NCI-H748 (cell line): Measurements from ENCODE around the gene EPS8L1.
"Not testable (repeated sequence)": the region's sequence is repeated elsewhere in the genome, so short reads cannot be mapped to it uniquely, and the experiment has no call there.

Source experiments
- DNase-seq: peaks from one replicate; lab custom pipeline; 2025; ENCODE audit not compliant: unreplicated experiment; lab: John Stamatoyannopoulos, UW

Gene EPS8L1

DNA sequence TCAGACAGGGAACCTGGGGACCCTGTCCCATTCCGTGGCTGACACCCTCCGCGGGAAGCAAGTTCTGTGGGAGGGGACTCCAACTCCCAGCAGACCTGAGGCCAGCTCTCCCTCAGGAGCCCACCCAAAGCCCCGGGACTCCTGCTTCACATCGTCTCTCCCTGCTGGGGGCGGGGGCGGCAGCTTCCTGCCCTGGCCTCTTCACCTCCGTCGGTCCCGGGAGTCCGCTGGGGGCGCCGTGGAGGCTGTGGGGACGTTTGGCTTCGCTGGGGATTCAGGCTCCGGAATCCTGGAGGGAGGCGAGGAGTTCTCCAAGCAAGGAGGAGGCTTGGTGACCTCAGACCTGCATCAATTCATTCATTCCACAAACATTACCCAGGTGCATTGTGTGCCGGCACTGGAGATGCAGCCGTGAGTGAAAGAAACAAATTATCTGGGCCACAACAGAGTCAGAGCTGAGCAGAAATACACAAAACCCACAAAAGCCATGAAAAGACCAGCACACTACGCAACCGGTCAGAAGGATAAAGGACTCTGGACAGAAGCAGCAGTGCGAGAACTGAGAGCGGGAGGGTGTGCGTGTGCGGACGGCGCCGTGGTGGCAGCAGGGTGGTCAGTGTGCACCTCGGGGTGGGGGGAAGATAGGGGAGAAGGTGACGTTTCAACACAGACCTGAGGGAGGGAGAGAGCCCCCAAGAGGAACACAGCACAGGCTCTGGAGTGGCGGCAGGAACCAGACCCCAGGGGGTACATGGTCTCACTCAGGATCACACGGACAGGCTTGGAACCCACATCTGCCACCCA, 19.0 kb downstream of the EPS8L1 start:
- no peak for DNase-seq

DNA sequence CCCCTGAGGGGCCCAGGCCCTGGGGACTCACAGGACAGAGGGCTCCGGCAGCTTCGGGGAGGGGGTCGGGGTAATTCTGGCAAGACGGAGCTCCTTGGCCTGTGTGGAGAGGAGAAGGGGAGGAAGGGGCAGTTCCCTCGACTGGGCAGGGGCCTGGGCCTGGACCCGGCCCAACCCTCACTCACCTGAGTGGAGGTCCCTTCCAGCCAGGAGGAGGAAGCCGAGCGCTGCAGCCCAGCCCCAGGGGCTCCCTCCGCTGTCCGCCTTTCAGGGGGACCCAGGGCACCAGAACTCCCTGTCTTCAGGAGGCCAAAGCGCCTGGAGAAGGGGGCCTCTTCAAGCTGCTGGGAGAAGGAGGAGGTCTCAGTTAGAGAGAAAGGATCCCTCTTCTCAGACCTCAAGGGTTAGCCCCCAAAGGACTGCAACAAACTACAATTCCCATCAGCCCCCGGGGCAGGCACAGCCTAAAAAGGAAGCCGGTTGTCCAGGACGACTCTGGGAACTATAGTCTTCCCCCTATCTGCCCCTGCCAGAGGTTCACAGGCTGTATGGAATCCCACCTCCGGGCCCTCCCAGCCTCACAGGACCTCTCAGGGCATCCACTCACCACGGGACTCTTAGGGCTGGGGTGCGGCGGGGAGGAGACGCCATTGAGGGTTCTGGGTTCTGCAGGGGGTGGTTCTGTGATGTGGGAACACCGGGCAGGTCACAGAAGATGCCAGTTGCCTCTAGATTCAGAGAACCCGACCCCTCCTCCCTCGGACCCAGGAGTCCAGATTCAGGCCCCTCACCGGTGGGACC, 19.8 kb downstream of the EPS8L1 start:
- DNase-seq: no peak

DNA sequence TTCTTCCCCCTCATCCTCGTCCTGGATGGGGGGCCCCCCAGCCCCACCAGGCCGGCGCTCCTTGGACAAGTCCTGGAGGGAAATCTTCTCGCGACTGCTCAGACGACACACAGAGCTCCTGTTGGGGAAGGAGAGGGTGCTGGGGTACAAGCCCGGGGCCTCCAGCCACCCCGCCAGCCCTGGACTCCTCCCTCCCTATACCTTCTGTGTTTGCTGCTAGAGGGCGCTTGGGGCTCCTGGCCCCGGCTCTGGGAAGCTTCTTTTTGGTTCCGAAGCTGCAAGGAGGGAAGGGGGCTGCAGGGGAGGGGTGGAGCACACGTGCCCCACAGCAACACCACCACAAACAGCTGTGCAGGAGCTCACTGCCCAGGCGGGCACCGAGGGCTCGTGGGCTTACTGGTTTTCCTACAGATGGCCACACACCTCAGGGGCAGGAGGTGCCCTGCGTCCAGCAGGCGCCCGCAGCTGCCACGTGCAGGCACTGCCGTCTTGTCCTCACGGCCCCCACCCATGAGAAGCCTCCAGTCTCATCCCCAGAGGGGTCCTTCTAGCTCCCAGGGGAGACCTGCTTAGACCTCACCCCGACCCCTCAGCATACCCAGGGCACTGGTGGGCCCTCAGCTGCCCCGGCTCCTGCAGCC, 20.5 kb downstream of the EPS8L1 start:
- DNase-seq: no peak

DNA sequence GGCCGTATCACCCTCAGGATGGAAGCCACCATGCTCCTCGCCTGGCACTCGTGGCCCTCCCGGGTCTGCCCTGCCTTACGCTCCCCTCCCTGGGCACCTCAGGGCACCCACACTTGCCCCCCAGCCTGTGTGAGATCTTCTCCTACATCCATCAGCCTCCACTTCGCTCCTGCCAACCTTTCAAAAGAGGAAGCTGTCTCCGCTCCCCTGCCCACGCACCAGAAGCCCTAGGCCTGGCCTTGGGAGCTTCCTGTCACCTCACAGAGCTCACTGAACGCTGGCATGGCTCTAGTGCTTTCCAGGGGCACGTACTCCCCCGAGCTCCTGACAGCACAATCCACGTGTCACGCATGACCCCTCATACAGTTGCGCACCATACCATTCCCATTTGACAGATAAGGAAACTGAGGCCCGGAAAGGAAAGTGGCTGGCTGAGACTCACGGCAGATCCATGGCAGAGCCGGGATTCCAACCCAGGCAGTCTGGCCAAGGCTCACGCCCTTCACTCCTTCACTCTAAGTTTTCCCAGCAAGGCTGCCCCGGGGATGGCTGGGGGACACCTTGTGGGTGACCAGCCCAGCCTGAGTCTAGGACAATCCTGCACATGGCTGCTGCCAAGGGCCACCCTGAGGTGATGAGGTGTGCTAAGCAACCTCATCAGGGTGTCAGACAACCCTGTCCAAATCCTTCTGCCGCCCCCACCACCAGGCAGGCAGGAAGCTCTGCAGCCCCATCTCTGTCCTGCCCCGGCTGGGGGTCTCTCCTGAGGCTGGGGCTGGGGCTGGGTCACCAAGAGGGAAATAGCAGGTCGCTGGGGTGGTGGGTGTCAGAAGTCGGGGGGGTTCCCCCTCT, 22.4 kb downstream of the EPS8L1 start:
- DNase-seq: no peak

DNA sequence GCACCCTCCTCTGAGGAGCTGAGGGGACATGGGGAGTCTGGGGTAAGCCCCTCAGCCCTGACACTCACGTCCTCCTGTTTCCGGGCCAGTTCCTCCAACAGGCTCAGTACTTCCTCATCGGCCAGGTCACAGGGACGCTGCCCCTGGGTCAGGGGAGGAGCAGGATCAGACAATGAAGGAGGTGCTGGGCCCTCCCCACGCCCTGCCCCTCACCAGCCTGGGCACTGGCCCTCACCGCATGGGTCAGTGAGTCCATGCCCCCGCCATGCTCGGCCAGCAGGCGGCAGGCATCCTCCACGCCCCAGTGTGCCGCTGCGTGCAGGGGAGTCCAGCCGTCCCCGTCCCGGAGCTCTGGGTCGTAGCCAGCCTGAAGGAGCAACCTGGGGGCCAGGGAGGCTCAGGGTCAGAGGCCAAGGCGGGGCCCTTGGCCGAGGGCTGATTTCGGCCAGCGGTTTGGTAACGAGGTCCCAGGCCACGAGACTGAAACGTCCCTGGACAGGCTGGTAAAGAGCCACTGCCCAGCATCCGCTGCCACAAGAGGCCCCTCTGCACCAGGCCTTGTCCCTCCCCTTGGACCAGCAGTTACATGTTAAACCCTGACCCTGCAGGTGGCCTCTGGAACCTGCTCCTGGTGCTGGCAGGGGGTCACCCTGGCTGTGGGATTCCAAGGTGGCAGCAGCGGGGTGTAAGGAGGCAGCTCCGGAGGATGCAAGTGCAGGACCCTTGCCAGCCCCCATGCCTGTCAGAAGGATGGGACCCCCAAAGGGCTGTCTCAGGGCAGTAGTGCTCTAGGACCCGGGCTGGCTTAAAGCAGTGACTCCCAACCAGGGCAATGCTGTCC, 23.3 kb downstream of the EPS8L1 start:
- DNase-seq: no peak

DNA sequence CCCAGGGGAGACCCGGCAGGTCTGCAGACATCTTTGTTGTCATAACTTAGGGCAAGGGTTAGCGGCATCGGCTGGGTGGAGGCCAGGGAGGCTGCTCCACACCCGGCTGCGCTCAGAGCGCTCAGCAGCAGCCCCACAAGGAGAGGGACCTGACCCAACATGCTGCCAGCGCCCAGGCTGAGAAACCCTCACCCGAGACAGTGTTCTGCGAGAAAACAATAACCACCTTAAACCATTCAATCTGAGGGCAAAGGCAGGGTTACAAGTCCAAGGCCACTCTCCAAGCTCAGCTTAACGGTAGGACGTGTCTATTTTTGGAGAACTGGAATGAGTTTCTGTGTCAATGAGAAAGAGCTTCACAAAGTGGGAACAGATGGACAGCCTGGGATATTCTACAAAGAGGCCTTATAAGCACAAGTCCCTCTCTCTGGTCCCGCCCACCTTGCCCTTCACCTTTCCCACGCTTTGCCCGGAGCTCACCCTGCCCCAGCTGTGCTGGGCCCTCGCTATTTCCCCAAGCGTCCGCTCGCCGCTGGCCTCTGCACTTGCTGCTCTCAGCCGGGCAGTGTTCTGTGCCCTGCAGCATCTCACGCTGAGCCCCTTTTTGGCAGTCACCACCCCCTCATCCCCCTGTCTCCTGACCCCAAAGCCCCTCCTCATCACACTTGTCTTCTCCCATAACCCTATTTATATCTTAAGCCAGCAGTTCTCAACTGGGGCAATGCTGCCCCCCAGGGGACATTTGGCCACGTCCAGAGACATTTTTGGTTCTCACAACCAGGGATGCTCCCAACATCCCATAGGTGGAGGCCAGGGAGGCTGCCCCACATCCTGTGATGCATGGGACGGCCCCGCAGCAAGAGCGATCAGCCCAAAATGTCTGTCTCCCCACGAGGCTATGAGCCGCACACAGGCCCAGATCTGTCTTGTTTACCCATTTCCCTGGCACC, 24.2 kb downstream of the EPS8L1 start:
- DNase-seq: no peak

DNA sequence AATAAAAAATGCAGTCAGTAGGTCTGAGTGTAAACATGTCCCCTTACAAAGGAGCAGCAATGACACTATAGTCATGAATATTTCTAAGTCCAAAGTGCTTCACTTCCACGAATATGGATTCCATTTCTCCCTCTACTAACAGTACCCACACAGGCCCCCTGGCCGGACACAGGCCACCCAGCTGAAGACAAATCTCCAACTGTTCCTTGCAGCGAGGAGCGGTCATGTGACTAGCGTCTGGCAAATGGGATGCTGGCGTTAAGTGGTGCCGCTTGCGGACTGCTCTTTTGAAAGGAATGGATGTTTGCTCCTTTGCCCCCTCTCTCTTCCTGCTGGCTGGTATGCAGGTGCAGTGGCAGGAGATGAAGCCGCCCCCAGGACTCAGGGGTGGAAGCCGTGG, 25.6 kb downstream of the EPS8L1 start:
- DNase-seq: no peak

DNA sequence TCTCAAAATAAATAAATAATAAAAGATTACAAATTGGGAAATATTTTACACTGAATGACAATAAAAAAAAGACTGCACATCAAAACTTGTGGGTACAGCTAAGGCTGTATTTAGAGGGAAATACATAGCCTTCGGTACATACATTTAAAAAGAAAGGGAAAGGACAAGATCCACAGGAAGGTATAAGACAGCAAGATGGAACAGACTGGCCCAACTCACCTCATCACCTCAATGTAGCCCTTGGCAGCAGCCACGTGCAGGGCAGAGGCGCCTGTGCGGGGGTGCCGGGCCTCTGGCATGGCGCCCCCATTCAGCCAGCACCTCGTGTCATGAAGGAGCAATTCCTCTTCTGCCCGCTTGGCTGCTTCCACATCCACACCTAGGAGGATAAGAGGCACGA, 27.5 kb downstream of the EPS8L1 start:
- DNase-seq: no peak

DNA sequence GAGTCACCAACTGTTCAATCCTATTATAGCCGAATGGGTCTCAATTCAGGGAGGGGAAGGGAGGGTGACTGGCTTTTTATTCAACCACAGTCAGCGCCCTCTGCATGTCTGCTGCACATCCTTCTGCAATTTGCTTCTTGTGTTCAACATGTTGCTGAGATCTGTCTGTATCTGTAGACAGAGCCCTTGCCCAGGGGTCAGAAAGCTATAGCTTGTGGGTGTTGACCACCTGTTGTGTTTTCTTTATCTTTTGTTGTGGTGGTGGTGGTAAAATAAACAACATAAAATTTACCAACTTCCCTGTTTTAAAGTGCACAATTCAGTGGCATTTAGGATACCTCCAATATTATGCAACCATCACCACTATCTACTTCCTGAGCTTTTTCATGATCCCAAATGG, 29.6 kb downstream of the EPS8L1 start:
- no peak for DNase-seq

DNA sequence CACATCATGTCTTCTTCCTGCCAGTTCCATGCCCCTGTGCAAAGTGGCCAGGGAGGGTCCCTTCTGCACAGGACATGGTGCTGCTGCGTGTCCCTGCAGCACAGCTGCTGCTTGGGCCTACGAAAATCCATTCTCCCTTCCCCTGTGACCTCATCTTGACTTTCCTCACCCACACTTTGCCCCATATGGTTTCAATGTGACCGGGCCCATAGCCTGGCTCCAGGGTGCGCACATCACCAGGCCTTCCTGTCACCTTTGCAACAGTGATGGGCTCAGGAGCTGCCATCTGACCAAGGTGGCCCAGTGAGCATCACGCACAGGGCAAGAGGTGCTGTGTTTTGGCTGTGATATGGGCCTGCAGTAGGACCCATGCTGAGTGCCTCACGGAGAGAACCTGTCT, 30.9 kb downstream of the EPS8L1 start:
- no peak for DNase-seq

DNA sequence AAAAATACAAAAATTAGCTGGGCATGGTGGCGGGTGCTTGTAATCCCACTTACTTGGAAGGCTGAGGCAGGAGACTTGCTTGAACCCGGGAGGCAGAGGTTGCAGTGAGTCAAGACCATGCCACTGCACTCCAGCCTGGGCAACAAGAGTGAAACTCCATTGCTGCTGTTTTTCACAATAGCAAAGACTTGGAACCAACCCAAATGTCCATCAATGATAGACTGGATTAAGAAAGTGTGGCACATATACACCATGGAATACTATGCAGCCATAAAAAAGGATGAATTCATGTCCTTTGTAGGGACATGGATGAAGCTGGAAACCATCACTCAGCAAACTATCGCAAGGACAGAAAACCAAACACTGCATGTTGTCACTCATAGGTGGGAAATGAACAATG, 31.6 kb downstream of the EPS8L1 start:
- DNase-seq: not testable (repeated sequence)

DNA sequence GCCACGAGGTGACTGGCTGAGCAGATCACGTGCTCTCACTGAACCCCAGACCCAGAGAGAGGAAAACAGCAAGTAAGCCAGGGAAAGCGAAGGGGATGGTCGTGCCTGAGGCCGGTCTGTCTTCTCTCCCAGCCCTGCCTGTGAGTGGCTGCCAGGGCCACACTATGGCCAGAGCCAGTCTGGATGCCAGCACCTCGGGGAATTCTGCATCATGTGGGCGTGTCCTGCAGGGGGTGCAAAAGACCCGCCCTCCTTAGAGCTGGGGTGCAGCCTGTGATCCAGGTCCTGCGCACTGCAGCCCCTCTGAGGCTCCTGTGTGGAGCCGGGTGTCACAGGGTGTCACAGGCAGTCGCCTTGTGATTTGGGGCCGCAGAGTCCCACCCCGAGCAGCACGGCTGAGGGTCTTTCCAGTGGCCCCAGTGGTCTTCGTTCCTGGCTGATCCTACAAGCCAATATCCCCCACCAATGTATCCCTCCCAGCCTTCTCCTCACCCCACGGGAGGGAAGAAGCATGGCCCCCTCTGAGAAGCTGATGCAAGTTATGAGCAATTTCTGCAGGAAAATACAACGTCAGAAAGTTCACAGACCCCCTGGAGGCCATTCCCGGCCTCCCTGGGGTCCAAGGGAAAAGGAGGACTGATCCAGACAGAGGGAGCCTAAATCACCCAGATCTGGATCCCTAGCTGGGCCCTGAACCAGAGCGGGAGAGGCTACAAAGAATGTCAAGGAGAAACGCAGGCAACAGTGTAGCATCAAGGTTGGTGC, 34.0 kb downstream of the EPS8L1 start:
- DNase-seq: no peak

DNA sequence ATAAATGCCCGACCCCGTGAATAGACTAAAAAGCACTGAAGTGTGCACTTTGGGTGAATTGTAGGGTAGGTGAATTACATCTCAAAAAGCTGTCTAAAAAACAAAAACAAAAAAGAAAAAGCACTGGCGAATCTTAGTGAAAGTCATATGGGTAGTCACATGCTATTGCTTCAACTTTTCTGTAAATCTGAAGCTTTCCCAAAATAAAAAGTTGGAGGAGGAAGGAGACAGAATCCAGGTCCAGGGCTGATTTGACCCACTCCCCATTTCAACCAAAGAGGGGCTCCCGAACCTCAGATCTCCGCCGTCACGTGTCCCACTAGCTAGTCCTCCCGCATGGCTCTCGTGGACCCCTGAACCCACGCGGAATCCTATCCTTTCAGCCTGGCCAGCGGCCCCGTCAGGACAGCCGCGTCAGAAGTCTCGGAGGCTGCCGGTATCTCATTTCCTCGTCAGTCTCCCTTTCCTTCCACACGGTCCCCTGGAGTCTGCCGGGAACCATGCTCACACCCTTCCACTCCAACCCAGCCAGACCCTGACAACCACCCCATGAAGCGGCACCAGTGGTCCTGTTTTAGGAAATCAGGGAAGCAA, 35.7 kb downstream of the EPS8L1 start:
- DNase-seq: no peak

DNA sequence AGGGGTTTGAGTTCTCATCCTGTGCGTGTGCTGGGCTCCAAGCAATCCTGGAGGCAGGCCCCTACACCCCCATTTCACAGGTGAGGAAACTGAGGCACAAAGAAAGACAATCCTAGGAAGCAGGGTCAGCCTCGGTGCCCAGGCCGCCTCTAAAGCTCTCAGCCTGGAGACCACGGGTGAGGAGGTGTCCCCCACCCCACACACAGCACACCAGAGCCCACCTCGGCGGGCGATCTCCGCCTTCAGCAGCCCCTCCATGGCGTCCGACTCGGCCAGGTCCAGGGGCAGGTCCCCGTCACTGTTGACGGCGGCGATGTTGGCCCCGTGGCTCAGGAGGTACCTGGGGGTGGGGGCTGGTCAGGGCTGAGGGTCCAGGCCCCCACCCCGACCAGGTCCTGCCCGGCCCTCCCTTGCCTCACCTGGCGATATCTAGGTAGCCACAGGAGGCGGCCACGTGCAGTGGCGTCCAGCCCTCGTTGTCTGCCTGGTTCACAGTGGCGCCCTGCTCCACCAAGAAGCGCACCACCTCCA, 36.6 kb downstream of the EPS8L1 start:
- no peak for DNase-seq

DNA sequence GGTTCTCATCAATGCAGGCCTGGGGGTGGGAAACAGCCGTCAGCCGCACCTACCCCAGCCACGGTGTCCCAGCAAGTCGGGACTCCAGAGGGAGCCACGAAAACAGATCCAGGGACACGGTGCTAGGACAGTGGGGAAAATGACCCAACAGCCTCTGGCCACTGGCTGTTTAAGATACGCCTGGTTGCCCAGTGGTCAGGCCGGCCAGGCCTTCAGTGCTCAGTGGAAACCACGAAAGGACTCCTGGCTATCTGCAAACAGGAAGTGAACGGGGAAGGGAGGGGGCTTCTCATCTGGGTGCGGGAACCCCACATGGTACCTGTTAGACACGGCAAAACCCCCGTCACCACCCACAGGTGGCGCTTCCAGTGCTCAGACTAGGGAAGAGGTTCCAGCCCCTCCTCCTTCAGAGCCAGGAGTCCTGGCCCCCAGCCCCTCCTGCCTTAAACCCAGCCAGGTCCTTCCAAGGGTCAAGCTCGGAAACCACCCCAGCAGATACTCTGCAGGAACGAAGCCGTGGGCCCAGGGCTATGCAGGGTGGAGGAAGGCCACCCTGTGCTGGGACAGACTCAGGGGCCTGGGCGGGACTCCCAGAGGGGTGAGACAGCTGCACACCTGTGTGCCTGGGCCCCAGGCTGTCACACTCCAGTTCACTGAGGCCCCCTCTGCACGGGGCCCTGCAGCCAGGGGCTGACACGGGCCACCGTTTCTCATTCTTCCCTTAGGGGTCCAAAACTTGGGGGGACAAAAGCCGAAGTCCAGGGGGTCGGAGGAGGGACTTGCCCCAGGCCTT, 37.3 kb downstream of the EPS8L1 start:
- no peak for DNase-seq

DNA sequence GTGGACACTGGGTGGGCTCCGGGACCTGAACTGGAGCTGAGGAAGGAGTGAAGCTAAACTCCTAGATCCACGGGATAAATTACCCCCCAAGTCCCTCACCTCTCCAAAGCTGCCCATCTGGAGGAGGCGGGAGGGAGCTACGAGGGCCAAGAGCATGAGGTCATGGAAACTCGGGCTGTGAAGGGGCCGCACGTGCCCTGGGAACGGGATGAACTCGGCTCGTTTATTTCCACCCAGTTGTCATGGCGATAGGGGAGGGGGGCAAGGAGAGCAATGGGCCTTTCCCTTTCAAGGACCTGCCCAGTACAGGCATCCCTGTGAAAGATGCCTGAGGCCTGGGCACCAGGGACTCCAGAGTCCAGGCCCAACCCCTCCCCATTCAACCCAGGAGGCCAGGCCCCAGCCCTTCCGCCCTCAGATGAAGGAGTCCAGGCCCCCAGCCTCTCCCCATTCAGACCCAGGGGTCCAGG, 37.9 kb downstream of the EPS8L1 start:
- DNase-seq: peak; percentile 41
